Nephron (organoid): ENCODE results near the gene CLK3.

Experiments used
- H3K27ac Mint-ChIP-seq, 3 experiments: 2 replicates each; pipeline ENCODE4 v1.8.0; 2020; ENCODE audit warnings: mixed read lengths in 3 of 3, mild to moderate bottlenecking in 2 of 3, moderate library complexity in 1 of 3
- H3K27me3 Mint-ChIP-seq: 2 replicates; pipeline ENCODE4 v1.8.0; 2021; ENCODE audit warnings: low read depth, mild to moderate bottlenecking, moderate library complexity, mixed read lengths
- H3K36me3 Mint-ChIP-seq: 2 replicates; pipeline ENCODE4 v1.8.0; 2020; ENCODE audit warnings: low read depth, mixed read lengths
- H3K4me1 Mint-ChIP-seq: 2 replicates; pipeline ENCODE4 v1.8.0; 2020; ENCODE audit warnings: mixed read lengths
- H3K4me3 Mint-ChIP-seq, 3 experiments: 2 replicates each; pipeline ENCODE4 v1.8.0; 2020; ENCODE audit warnings: mild to moderate bottlenecking in 3 of 3, mixed read lengths in 3 of 3, moderate library complexity in 2 of 3
- H3K9me3 Mint-ChIP-seq: 2 replicates; pipeline ENCODE4 v1.8.0; 2020; ENCODE audit warnings: mixed read lengths
- CTCF ChIP-seq, 3 experiments: fragments of 200-600 bp; sonication (generic); IDR thresholded peaks; one replicate each; pipeline ENCODE4 v1.5.0; 2021; ENCODE audit warnings: antibody characterized with exemption in 3 of 3; ENCODE audit not compliant: unreplicated experiment in 3 of 3

The CLK3 gene

GRCh38 chr15:74642348-74642733 is 26.7 kb downstream of the CLK3 start:
- peaks cover 32% of the 10 kb centered on the region for H3K4me1 Mint-ChIP-seq

GRCh38 chr15:74642734-74643664 is 27.4 kb downstream of the CLK3 start:
- H3K27ac Mint-ChIP-seq = peak overlapping the region; percentile 17 to 88 (median 58)
- H3K4me1 Mint-ChIP-seq = peaks cover 39% of the 10 kb centered on the region
- no peak for TF ChIP-seq CTCF (IDR thresholded peaks at IDR 0.05; ENCODE audit: unreplicated experiment in 3 of 3)
- H3K4me3 Mint-ChIP-seq = no peak overlapping the region
- H3K27me3 Mint-ChIP-seq = no peaks in the 10 kb centered on the region
- H3K36me3 Mint-ChIP-seq = peaks cover 19% of the 10 kb centered on the region
- H3K9me3 Mint-ChIP-seq = no peaks in the 10 kb centered on the region

More at GRCh38 chr15:74642348-74642733, 26.7 kb downstream of the CLK3 start:
- H3K27ac Mint-ChIP-seq = peak overlapping the region in 2 of 3 experiments; percentile 58 to 88
- no peak for TF ChIP-seq CTCF (IDR thresholded peaks at IDR 0.05; ENCODE audit: unreplicated experiment in 3 of 3)
- no peaks in the 10 kb centered on the region for H3K27me3 Mint-ChIP-seq
- H3K36me3 Mint-ChIP-seq = peaks cover 23% of the 10 kb centered on the region
- H3K4me3 Mint-ChIP-seq = no peak overlapping the region
- H3K9me3 Mint-ChIP-seq = no peaks in the 10 kb centered on the region

GRCh38 chr15:74643665-74644204 is 28.1 kb downstream of the CLK3 start:
- H3K4me3 Mint-ChIP-seq = no peak overlapping the region
- no peaks in the 10 kb centered on the region for H3K9me3 Mint-ChIP-seq
- peaks cover 14% of the 10 kb centered on the region for H3K36me3 Mint-ChIP-seq
- H3K27ac Mint-ChIP-seq = peak overlapping the region in 2 of 3 experiments; percentile 58 to 88
- no peak for TF ChIP-seq CTCF (IDR thresholded peaks at IDR 0.05; ENCODE audit: unreplicated experiment in 3 of 3)
- H3K4me1 Mint-ChIP-seq = peaks cover 46% of the 10 kb centered on the region
- no peaks in the 10 kb centered on the region for H3K27me3 Mint-ChIP-seq

DNA sequence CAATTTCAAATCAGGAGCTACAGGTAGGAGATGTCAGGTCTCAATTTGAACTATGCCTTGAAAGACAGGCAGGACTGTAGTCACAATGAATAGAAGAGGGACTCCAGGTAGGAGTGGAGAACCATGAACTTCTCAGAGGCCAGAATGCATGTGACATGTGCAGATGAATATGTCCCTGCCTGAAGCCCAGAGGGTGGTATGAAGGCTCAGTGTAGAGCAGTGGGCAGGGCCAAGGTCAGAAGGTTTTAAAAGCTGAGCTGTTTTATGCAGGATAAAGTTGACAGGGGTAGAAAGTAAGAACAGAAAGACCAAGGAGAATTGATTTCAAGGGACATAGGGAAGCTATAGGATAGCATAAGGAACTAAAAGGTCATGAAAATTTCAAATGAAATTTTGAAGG is 30.8 kb downstream of the CLK3 start:
- no peaks in the 10 kb centered on the region for H3K9me3 Mint-ChIP-seq
- peak overlapping the region in 2 of 3 experiments; percentile 13 to 17 for H3K27ac Mint-ChIP-seq
- peak overlapping the region in 1 of 3 experiments; percentile 22 for H3K4me3 Mint-ChIP-seq
- H3K4me1 Mint-ChIP-seq = peaks cover 64% of the 10 kb centered on the region
- no peaks in the 10 kb centered on the region for H3K27me3 Mint-ChIP-seq
- H3K36me3 Mint-ChIP-seq = peaks cover 19% of the 10 kb centered on the region
- no peak for TF ChIP-seq CTCF (IDR thresholded peaks at IDR 0.05; ENCODE audit: unreplicated experiment in 3 of 3)

DNA sequence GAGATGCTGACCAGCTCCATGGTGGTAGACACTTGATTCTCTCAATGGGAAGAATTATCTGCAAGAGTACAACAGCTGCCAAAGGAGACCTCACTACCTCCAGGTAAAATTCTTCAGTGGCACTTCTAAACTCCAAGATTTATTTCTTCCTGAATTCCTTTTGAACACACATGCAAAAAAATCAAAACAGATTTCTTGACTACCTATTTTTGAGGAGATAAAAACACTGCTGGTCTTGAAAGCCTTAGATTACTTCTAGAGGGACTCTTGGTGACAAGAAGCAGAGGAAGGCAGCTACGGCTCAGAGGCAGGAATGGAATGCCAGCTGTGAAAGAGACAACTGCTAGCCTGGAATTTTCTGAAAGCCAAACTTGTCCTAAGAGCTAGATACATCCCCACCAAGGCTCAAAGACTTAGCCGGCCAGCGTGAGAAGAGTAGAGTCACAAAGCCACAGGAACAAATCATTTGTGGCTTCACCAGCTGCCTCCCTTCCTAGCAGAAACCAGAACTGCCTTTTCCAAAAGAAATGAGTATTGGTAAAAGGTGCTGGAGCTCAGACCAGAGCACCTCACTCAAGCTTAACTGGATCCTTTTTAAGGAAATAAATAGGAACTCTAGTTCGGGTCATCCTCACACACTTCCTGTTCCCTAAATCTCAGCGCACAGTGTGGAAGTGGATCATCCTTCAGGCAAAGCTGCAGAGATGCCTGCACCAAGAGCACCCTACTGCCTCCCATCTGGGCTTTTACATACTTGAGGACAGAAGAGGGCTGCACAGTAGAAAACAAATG is 32.6 kb downstream of the CLK3 start:
- TF ChIP-seq CTCF (IDR thresholded peaks at IDR 0.05; ENCODE audit: unreplicated experiment in 3 of 3) = no peak
- Mint-ChIP-seq H3K36me3 (peaks cover 25% of the 10 kb centered on the region), H3K4me3 (peak overlapping the region in 1 of 3 experiments; percentile 43), H3K27ac (peak overlapping the region; percentile 1 to 74 (median 67)), H3K4me1 (peaks cover 64% of the 10 kb centered on the region), H3K9me3 (no peaks in the 10 kb centered on the region), H3K27me3 (no peaks in the 10 kb centered on the region)
